Peyer's patch (tissue), 4 donors: ENCODE data around the gene LBH.

Experiments
- POLR2A ChIP-seq, 2 donors: fragments of 450-650 bp; IDR thresholded peaks; one replicate each; pipeline ENCODE4 v1.5.1; 2017; ENCODE audit warnings: antibody characterized with exemption in 2 of 2, mild to moderate bottlenecking in 2 of 2, moderate library complexity in 2 of 2
- TF ChIP-seq, protein P1 (sequence below), 6 experiments: fragments of 450-650 bp in 4 of 6; fragments of 200-600 bp in 2 of 6; sonication (generic) in 1 of 6; IDR thresholded peaks; one replicate each; pipeline ENCODE4 v1.5.1; 2017 to 2019; ENCODE audit warnings: antibody characterized with exemption in 6 of 6, mild to moderate bottlenecking in 3 of 6, moderate library complexity in 1 of 6

DNA sequence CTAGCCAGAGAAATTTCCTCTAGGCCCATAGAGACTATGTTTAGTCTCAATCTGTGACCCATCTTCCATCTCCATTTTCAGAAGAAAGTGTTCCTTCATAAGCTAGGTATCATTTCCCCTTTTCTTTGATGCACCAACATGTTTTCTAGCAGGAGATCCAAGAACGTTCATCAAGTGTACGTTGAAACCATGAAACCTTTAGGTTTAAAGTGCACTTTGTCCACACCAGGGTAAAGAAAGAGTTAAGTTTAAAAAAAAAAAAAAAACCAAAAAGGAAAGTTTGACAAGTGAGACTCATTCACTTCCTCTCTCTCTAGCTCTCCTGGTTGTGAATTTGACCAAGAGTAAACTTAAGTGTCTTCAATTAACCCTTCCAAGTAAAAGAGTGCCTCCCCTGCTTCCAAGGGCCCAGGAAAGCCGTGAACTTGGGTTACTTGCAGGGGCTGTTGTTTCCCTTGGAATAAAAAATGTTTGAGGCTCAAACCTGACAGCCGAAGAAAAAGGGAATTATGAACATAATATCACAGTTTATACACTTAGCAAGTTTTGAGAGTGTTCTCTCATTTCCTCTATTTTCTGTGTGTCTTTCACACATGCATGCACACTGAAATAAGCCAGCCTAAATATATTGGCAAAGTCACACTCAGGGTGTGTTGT lies 56.7 kb downstream of the LBH start:
- TF ChIP-seq, protein P1, sequence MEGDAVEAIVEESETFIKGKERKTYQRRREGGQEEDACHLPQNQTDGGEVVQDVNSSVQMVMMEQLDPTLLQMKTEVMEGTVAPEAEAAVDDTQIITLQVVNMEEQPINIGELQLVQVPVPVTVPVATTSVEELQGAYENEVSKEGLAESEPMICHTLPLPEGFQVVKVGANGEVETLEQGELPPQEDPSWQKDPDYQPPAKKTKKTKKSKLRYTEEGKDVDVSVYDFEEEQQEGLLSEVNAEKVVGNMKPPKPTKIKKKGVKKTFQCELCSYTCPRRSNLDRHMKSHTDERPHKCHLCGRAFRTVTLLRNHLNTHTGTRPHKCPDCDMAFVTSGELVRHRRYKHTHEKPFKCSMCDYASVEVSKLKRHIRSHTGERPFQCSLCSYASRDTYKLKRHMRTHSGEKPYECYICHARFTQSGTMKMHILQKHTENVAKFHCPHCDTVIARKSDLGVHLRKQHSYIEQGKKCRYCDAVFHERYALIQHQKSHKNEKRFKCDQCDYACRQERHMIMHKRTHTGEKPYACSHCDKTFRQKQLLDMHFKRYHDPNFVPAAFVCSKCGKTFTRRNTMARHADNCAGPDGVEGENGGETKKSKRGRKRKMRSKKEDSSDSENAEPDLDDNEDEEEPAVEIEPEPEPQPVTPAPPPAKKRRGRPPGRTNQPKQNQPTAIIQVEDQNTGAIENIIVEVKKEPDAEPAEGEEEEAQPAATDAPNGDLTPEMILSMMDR (IDR thresholded peaks at IDR 0.05): no peak
- no peak for TF ChIP-seq POLR2A (IDR thresholded peaks at IDR 0.05)
